G401.6 (cell line): ENCODE measurements around the gene ODF2.
"Not testable (repeated sequence)": the region's sequence is repeated elsewhere in the genome, so short reads cannot be mapped to it uniquely, and the experiment has no call there.

Experiments
- FAIRE-seq: peaks from 2 replicates; lab custom pipeline; 2012; peaks lifted over from hg19 to GRCh38; lab: Jason Lieb, UNC

ODF2 gene

GRCh38 chr9:128424268-128424780 lies 31.5 kb upstream of the ODF2 start:
- no peak for FAIRE-seq

- no peak for FAIRE-seq
These were observed 26.9 kb upstream of the ODF2 start for GRCh38 chr9:128428644-128429512.

- no peak for FAIRE-seq
These were observed 26.2 kb upstream of the ODF2 start for GRCh38 chr9:128429513-128430086.

GRCh38 chr9:128431207-128431606 lies 24.6 kb upstream of the ODF2 start:
- no peak for FAIRE-seq

GRCh38 chr9:128434340-128434739 lies 21.5 kb upstream of the ODF2 start:
- FAIRE-seq: no peak

- no peak for FAIRE-seq
These were observed 20.2 kb upstream of the ODF2 start for GRCh38 chr9:128435611-128436010.

GRCh38 chr9:128438343-128439109 lies 17.3 kb upstream of the ODF2 start:
- peak; percentile 17 for FAIRE-seq

GRCh38 chr9:128439273-128439672 lies 16.5 kb upstream of the ODF2 start:
- FAIRE-seq: no peak

GRCh38 chr9:128442150-128442549 lies 13.7 kb upstream of the ODF2 start:
- FAIRE-seq: no peak

GRCh38 chr9:128446505-128446904 lies 9.3 kb upstream of the ODF2 start:
- FAIRE-seq: not testable (repeated sequence)

- no peak for FAIRE-seq
These were observed 7.1 kb upstream of the ODF2 start for GRCh38 chr9:128448746-128449145.

GRCh38 chr9:128454991-128455390 lies 815 bp upstream of the ODF2 start:
- FAIRE-seq: no peak

- FAIRE-seq: no peak
These were observed 831 bp downstream of the ODF2 start for GRCh38 chr9:128456613-128457061.

- no peak for FAIRE-seq
These were observed 1.4 kb downstream of the ODF2 start for GRCh38 chr9:128457207-128457606.

- FAIRE-seq: no peak
These were observed 3.2 kb downstream of the ODF2 start for GRCh38 chr9:128459011-128459410.

- no peak for FAIRE-seq
These were observed 13.3 kb downstream of the ODF2 start for GRCh38 chr9:128469070-128469469.

GRCh38 chr9:128470560-128470959 lies 14.8 kb downstream of the ODF2 start:
- FAIRE-seq: no peak

GRCh38 chr9:128473104-128473503 lies 17.3 kb downstream of the ODF2 start:
- no peak for FAIRE-seq

- no peak for FAIRE-seq
These were observed 20.1 kb downstream of the ODF2 start for GRCh38 chr9:128475867-128476266.

- no peak for FAIRE-seq
These were observed 23.5 kb downstream of the ODF2 start for GRCh38 chr9:128479262-128479661.

- no peak for FAIRE-seq
These were observed 25.8 kb downstream of the ODF2 start for GRCh38 chr9:128481561-128481960.

GRCh38 chr9:128482186-128482585 lies 26.4 kb downstream of the ODF2 start:
- no peak for FAIRE-seq
